Stimulated activated memory B cell treated with anti-CD40 and anti-IgM and Interleukin-4, amounts not matched to agents 10 μg/mL and 1 μg/mL and 100 μg/mL, for 72 hours (primary cell): ENCODE data around the gene PDAP1.
"Not testable (repeated sequence)": the region's sequence is repeated elsewhere in the genome, so short reads cannot be mapped to it uniquely, and the experiment has no call there.

Source experiments
- ATAC-seq: fragments of 150-1000 bp; cut with Tn5 transposase; 2 replicates; pipeline ENCODE4 v1.10.0; 2021
- H3K27ac Mint-ChIP-seq: one replicate; pipeline ENCODE4 v1.8.0; 2022; ENCODE audit warnings: mild to moderate bottlenecking, mixed read lengths
- H3K27me3 Mint-ChIP-seq: one replicate; pipeline ENCODE4 v1.8.0; 2022; ENCODE audit warnings: mixed read lengths
- H3K36me3 Mint-ChIP-seq: one replicate; pipeline ENCODE4 v1.8.0; 2022; ENCODE audit warnings: mixed read lengths
- H3K4me1 Mint-ChIP-seq: one replicate; pipeline ENCODE4 v1.8.0; 2022; ENCODE audit warnings: mixed read lengths
- H3K4me3 Mint-ChIP-seq: one replicate; pipeline ENCODE4 v1.8.0; 2022; ENCODE audit warnings: mild to moderate bottlenecking, moderate library complexity, mixed read lengths
- H3K9me3 Mint-ChIP-seq: one replicate; pipeline ENCODE4 v1.8.0; 2022; ENCODE audit warnings: mixed read lengths

Gene PDAP1

DNA sequence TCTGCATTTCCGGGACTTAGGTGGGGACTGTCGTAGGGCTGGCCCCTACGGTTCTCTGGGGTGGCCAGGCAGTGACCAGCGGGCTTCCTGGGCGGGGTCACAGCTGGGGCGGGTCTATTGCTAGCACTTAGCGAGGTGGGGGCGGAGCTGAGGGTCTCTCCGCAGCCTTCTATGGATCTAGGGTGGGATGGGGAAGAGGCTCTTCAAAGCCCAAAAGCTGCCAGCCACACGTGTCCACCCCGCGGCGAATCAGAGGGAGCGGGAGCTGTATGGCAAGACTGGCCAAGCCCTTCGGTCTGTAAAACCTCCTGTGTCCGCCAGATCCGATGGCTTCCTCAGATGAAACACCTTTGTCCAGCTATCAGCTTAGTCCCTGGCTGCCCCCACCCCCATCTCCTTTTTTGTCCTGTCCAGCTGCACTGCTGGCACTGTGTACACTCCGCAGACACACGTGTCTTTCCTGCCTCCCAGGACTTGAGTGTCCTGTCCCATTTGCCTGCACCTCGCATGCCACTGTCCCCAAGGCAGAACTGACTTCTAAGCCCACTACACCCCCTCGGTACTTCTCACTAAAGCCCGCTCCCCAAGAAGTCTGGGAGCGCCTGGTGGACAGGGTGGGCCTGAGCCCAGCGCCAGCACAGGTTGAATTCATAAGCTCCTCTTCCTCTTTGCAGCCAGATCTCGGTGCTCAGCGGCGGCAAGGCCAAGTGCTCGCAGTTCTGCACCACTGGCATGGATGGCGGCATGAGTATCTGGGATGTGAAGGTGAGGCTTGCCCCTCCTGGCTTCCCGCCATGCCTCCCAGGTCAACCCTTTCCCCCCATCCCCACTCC is 14.8 kb downstream of the PDAP1 start:
- H3K27me3 Mint-ChIP-seq: no peaks in the 10 kb centered on the region
- H3K36me3 Mint-ChIP-seq: peaks cover 46% of the 10 kb centered on the region
- H3K4me1 Mint-ChIP-seq: peaks cover 38% of the 10 kb centered on the region
- peak overlapping the region; percentile 77 for H3K4me3 Mint-ChIP-seq
- H3K9me3 Mint-ChIP-seq: no peaks in the 10 kb centered on the region
- peak overlapping the region; percentile 83 for H3K27ac Mint-ChIP-seq
- ATAC-seq: peak; percentile 16

DNA sequence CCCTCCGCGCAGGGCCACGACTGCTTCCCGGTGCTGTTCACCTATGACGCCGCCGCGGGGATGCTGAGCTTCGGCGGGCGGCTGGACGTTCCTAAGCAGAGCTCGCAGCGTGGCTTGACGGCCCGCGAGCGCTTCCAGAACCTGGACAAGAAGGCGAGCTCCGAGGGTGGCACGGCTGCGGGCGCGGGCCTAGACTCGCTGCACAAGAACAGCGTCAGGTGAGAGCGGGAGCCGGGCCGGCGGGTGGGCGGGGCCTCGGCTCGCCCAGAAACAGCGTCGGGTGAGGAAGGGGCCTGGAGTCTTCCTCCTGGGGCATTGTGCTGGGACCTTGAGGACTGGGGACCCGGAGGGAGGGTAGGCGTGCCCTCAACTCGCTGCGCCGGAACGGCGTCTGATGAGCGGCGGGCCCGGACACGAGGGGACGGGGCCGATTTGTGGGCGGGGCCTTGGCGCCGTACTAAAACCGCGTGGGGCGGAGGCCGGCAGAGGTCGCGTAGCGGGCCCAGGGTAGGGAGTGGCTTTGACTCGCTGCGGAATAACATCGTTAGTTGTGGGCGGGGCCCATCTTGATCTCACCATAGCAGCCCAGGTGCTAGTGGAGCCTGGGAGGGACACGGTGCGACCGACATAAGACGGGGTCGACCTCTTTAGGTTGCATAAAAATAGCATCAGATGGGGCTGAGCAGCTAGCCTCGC is 15.6 kb downstream of the PDAP1 start:
- Mint-ChIP-seq H3K4me1 (peaks cover 30% of the 10 kb centered on the region), H3K27ac (peak overlapping the region; percentile 83), H3K36me3 (peaks cover 46% of the 10 kb centered on the region), H3K9me3 (no peaks in the 10 kb centered on the region), H3K27me3 (no peaks in the 10 kb centered on the region), H3K4me3 (peak overlapping the region; percentile 77)
- peak; percentile 91 for ATAC-seq

DNA sequence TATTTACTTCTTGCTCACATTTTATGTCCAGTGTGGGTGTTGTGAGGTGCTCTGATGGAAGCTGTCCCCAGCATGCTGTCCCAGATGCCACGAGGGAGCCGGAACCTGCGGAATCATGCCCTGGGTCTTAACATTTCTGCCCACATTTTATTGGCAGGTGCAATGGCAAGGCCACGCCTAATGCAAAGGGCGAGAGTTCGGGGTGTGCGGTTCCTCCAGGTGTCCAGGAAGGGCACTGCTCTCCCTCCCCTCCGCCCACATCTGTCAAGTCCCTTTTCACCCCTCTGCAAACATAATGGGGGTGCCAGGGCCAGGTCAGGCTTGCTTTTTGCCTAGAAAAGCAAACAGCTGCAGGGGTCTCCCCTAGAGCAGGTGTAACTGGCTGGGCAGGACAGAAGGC is 16.4 kb downstream of the PDAP1 start:
- Mint-ChIP-seq H3K4me1 (peaks cover 28% of the 10 kb centered on the region), H3K36me3 (peaks cover 44% of the 10 kb centered on the region), H3K27ac (peak overlapping the region; percentile 83), H3K9me3 (no peaks in the 10 kb centered on the region), H3K4me3 (peak overlapping the region; percentile 77), H3K27me3 (no peaks in the 10 kb centered on the region)
- ATAC-seq: no peak

DNA sequence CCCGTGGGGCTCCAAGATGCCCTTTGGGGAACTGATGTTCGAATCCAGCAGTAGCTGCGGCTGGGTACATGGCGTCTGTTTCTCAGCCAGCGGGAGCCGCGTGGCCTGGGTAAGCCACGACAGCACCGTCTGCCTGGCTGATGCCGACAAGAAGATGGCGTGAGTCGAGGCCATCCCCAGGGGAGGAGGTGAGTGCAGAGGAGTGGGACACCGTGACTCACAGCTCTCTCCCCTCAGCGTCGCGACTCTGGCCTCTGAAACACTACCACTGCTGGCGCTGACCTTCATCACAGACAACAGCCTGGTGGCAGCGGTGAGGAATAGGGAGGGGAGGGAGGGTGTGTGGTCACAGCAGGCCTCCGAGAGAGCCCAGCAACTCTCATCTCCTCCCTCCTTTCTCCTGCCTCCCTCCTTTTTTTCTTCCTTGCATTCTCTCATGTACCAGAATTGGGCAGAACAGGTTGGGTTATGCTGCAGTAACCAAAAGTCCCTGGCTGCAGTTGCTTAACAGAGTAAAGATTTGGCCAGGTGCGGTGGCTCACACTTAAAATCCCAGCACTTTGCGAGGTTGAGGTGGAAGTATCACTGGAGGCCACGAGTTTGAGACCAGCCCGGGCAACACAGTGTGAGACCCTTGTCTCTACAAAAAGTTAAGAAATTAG is 17.3 kb downstream of the PDAP1 start:
- H3K36me3 Mint-ChIP-seq: peaks cover 49% of the 10 kb centered on the region
- H3K27me3 Mint-ChIP-seq: no peaks in the 10 kb centered on the region
- H3K4me1 Mint-ChIP-seq: peaks cover 32% of the 10 kb centered on the region
- ATAC-seq: no peak
- no peak overlapping the region for H3K4me3 Mint-ChIP-seq
- H3K9me3 Mint-ChIP-seq: no peaks in the 10 kb centered on the region
- no peak overlapping the region for H3K27ac Mint-ChIP-seq

DNA sequence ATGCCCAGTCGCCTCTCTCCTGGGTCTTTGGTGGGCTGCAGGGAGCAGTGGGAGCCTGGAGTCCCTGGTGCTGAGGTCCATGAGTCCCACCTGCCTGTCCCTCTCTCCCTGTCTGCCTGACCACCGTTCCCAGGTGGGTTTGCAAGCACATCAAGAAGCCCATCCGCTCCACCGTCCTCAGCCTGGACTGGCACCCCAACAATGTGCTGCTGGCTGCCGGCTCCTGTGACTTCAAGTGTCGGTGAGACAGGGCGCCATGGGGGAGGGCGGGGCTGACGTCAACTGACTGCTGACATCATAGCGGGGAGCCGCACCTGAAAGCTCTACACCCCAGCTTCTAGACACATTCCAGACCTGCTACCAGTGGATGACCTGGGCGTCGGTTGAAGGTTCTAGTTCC is 18.6 kb downstream of the PDAP1 start:
- H3K36me3 Mint-ChIP-seq: peaks cover 54% of the 10 kb centered on the region
- peaks cover 34% of the 10 kb centered on the region for H3K4me1 Mint-ChIP-seq
- H3K27ac Mint-ChIP-seq: no peak overlapping the region
- H3K27me3 Mint-ChIP-seq: no peaks in the 10 kb centered on the region
- H3K9me3 Mint-ChIP-seq: no peaks in the 10 kb centered on the region
- H3K4me3 Mint-ChIP-seq: no peak overlapping the region
- ATAC-seq: no peak

DNA sequence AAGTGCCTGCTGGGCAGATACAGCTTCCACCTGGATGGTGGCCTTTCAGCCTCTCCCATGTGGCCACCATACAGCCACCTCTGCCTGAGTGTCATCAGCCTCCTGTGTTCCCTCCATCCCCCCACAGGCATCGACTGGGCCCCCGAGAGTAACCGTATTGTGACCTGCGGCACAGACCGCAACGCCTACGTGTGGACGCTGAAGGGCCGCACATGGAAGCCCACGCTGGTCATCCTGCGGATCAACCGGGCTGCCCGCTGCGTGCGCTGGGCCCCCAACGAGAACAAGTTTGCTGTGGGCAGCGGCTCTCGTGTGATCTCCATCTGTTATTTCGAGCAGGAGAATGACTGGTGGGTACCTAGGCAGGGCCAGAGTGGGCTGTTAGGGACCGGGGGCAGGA is 20.5 kb downstream of the PDAP1 start:
- ATAC-seq: no peak
- Mint-ChIP-seq H3K27ac (no peak overlapping the region), H3K4me3 (no peak overlapping the region), H3K27me3 (no peaks in the 10 kb centered on the region), H3K9me3 (no peaks in the 10 kb centered on the region), H3K4me1 (peaks cover 36% of the 10 kb centered on the region), H3K36me3 (peaks cover 49% of the 10 kb centered on the region)

DNA sequence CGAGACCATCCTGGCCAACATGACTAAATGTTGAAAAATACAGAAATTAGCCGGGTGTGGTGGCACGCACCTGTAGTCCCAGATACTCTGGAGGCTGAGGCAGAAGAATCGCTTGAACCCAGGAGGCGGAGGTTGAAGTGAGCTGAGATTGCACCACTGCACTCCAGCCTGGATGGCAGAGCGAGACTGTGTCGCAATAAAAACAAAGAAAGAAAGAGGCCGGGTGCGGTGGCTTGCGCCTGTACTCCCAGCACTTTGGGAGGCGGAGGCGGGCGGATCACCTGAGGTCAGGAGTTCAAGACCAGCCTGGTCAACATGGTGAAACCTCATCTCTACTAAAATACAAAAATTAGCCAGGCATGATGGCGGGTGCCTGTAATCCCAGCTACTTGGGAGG is 21.2 kb downstream of the PDAP1 start:
- not testable (repeated sequence) for H3K27ac Mint-ChIP-seq, H3K9me3 Mint-ChIP-seq, H3K4me3 Mint-ChIP-seq, H3K27me3 Mint-ChIP-seq, ATAC-seq
- Mint-ChIP-seq H3K36me3 (peaks cover 49% of the 10 kb centered on the region), H3K4me1 (peaks cover 31% of the 10 kb centered on the region)

DNA sequence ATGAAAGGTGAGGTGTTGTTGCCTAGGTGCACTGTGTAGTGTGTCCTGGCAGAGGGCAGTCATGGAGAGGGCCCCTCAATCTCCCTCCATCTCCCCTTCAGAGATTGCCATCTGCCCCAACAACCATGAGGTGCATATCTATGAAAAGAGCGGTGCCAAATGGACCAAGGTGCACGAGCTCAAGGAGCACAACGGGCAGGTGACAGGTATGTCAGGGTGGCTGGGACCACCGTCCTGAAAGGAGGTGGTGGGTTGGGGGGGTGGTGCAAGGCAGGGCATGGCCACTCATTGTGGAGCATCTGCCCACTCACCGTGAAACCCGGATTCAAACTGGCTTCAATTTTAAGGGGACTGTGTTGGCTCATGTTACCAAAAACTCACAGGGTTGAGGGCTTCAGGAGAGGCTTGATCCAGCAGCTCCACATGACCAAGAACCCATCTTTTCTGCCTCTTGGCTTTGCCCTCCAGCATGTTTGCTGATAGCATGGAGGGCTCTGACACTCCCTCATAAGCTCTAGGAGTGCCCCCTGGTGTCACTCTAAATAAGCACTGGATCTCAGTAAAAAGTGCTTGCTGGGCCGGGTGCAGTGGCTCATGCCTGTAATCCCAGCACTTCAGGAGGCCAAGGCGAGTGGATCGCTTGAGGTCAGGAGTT is 21.7 kb downstream of the PDAP1 start:
- Mint-ChIP-seq H3K4me3 (no peak overlapping the region), H3K4me1 (peaks cover 28% of the 10 kb centered on the region), H3K36me3 (peaks cover 45% of the 10 kb centered on the region)

DNA sequence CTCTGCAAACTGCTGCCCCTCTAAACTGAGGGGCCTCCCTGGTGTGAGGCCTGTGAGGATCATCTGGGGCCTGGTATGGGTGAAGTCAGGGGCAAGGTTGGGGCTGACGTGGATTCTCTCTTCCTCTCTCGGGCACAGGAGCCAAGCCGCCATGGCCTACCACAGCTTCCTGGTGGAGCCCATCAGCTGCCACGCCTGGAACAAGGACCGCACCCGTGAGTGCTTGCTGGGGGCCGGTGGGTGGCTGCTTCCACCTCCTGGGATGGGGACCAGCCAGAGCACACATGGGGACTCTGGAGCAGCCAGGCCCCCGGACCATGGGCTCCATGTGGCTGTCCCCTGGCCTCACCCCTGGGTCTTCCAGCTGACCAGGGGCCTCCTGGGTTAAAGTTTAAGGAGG is 22.8 kb downstream of the PDAP1 start:
- H3K4me1 Mint-ChIP-seq: peaks cover 38% of the 10 kb centered on the region
- no peak overlapping the region for H3K4me3 Mint-ChIP-seq
- peaks cover 48% of the 10 kb centered on the region for H3K36me3 Mint-ChIP-seq
- no peaks in the 10 kb centered on the region for H3K9me3 Mint-ChIP-seq
- peak overlapping the region; percentile 83 for H3K27ac Mint-ChIP-seq
- no peak for ATAC-seq
- H3K27me3 Mint-ChIP-seq: no peaks in the 10 kb centered on the region

More for the DNA sequence above, 21.7 kb downstream of the PDAP1 start:
- H3K9me3 Mint-ChIP-seq: no peaks in the 10 kb centered on the region
- no peak for ATAC-seq
- no peak overlapping the region for H3K27ac Mint-ChIP-seq
- no peaks in the 10 kb centered on the region for H3K27me3 Mint-ChIP-seq

DNA sequence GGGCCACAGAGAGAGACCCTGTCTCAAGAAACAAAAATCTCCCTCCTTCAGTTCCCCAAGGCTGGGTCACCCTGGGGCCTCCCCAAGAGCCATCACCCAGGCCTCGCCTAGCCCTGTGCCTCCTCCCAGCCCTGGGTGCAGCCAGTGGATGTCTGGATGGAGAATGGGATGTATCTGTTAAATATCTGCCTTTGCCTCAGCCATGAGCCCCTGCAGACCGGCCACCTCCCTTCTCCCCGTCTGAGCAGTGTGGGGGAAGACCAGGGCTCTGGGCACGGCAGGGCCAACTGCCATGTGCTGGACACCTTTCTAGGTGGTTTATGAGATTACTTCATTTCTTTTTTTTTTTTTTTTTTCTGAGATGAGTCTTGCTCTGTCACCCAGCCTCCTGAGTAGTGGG is 23.9 kb downstream of the PDAP1 start:
- H3K4me1 Mint-ChIP-seq: peaks cover 49% of the 10 kb centered on the region
- H3K4me3 Mint-ChIP-seq: no peak overlapping the region
- peaks cover 48% of the 10 kb centered on the region for H3K36me3 Mint-ChIP-seq
- H3K27me3 Mint-ChIP-seq: no peaks in the 10 kb centered on the region
- H3K27ac Mint-ChIP-seq: peak overlapping the region; percentile 83
- no peak for ATAC-seq
- H3K9me3 Mint-ChIP-seq: no peaks in the 10 kb centered on the region

DNA sequence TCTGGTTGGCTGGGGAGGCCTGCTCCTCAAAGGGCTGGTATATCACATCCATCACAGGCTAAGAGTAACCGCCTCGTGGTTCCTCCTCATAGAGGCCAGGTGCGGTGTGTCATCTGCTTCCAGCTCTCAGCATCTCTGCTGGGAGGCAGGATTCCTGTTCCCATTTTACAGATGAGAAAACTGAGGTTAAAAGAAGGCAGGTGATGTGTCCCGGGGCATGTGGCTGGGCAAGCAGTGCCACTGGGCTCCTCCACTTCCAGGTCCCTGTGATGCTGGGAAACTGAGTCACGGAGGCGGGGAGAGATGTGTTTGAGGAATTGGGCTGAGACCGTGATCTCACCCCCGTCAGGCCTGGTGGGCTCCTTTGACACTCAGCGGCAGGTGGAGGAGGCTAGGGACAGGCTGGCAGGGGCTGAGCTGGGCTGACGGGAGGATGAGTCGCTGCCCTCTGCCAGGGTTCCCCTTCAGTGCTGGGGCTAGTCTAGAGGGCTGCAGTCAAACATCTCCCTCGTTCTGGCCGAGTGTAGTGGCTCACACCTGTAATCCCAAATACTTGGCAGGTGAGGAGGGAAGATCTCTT is 24.5 kb downstream of the PDAP1 start:
- no peak for ATAC-seq
- H3K4me3 Mint-ChIP-seq: no peak overlapping the region
- H3K9me3 Mint-ChIP-seq: no peaks in the 10 kb centered on the region
- H3K36me3 Mint-ChIP-seq: peaks cover 53% of the 10 kb centered on the region
- H3K4me1 Mint-ChIP-seq: peaks cover 55% of the 10 kb centered on the region
- no peaks in the 10 kb centered on the region for H3K27me3 Mint-ChIP-seq
- H3K27ac Mint-ChIP-seq: peak overlapping the region; percentile 83

DNA sequence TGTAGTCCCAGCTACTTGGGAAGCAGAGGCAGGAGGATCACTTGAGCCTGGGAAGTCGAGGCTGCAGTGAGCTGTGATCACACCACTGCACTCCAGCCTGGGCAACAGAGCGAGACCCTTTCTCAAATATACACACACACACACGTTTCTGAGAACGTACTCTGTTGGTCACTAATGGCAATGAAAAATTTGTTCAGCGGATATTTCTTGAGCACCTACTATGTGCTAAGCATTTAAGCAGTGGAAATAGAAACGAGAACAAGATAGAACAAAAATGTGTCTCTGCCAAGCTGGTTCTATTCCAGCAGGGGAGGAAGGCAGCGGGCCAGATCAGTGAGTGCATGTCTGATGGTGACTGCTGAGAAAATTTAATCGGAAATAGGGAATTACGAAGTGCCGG is 25.2 kb downstream of the PDAP1 start:
- peaks cover 49% of the 10 kb centered on the region for H3K36me3 Mint-ChIP-seq
- no peak for ATAC-seq
- H3K27ac Mint-ChIP-seq: peak overlapping the region; percentile 83
- H3K9me3 Mint-ChIP-seq: no peaks in the 10 kb centered on the region
- H3K4me1 Mint-ChIP-seq: peaks cover 61% of the 10 kb centered on the region
- no peaks in the 10 kb centered on the region for H3K27me3 Mint-ChIP-seq
- no peak overlapping the region for H3K4me3 Mint-ChIP-seq

DNA sequence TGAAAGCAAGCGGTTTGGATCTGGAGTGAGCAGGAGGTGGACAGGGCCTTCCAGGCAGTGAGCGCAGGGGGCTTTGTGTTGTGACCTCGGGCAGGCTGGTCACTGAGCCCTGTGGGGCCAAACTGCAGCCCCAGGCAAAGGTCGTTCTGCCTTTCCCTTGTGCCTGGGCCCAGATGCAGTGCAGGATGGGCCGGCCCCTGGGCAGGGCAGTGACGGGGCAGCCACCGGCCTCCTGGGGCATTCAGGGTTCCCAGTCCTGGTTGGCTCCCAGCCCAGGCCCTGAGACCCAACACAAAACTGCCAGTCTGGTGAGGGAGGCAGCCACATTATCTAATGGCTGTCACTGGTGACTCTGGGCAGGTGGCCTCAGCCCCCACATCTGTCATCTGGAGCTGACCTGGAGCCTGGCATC is 26.7 kb downstream of the PDAP1 start:
- H3K36me3 Mint-ChIP-seq: peaks cover 53% of the 10 kb centered on the region
- H3K4me1 Mint-ChIP-seq: peaks cover 76% of the 10 kb centered on the region
- peak overlapping the region; percentile 81 for H3K27ac Mint-ChIP-seq
- peak overlapping the region; percentile 66 for H3K4me3 Mint-ChIP-seq
- H3K27me3 Mint-ChIP-seq: no peaks in the 10 kb centered on the region
- no peak for ATAC-seq
- H3K9me3 Mint-ChIP-seq: no peaks in the 10 kb centered on the region

DNA sequence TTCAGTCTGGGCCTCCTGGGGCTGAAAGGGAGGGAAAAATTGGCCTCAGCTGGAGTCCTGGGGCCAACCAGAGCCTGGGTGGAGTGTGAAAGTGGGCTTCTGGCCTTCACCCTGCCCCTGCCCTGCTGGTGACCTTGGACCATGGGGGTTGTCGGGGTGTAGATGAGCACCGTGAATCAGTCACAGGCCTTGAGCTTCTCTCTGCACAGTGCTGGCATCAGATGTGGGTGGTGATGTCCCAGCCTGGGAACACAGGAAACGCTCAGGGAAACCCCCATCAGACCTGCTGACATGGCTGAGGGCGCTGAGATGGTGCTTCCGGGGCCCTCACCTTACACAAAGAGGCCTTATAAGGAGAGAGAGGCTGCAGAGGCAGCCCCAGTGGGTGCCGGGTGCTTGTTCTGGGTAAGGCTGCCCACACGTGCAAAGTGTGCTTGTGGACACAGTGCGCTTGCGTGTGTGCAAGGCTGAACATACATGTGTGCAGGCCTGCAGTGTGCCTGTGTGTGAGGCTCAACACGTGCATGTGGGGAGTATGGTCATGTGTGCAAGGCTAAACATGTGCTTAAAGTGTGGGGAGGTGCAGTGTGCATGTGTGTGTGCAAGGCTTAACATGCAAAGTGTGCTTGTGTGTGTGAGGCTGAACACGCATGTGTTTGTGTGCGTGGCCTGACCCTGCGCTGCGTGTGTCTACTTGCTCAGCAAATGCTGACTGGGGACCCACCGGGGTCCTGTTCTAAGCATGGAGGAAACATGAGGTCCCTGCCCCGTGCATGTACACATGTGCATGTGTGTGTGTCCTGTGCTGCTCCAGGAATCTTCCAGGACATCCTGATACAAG is 27.4 kb downstream of the PDAP1 start:
- Mint-ChIP-seq H3K27ac (peak overlapping the region; percentile 81), H3K36me3 (peaks cover 48% of the 10 kb centered on the region), H3K9me3 (no peaks in the 10 kb centered on the region)

More for the DNA sequence above, 27.4 kb downstream of the PDAP1 start:
- Mint-ChIP-seq H3K27me3 (no peaks in the 10 kb centered on the region), H3K4me3 (peak overlapping the region; percentile 66), H3K4me1 (peaks cover 77% of the 10 kb centered on the region)
- ATAC-seq: peak; percentile 91
